KOPT-K1 (cell line): ENCODE measurements around the gene BORCS5.

Experiments
- H3K27ac ChIP-seq: fragments of 200-600 bp; sonication (generic); 2 replicates; pipeline ENCODE4 v1.5.1; 2016; ENCODE audit warnings: antibody characterized with exemption, mild to moderate bottlenecking, low read depth, low read length; ENCODE audit not compliant: poor library complexity, severe bottlenecking
- H3K36me3 ChIP-seq: fragments of 200-600 bp; sonication (generic); 2 replicates; pipeline ENCODE4 v1.5.1; 2017; ENCODE audit warnings: antibody characterized with exemption, mild to moderate bottlenecking, low read length, moderate library complexity; ENCODE audit not compliant: insufficient read depth
- H3K9me3 ChIP-seq: fragments of 200-600 bp; sonication (generic); 2 replicates; pipeline ENCODE4 v1.5.1; 2017; ENCODE audit warnings: antibody characterized with exemption, low read length, mild to moderate bottlenecking; ENCODE audit not compliant: insufficient read depth, poor library complexity, severe bottlenecking

The BORCS5 gene

GRCh38 chr12:12427568-12427967 lies 70.7 kb downstream of the BORCS5 start:
- no peak overlapping the region for H3K27ac ChIP-seq
- H3K9me3 ChIP-seq, result peaks cover 21% of the 10 kb centered on the region
- H3K36me3 ChIP-seq, result no peaks in the 10 kb centered on the region

DNA sequence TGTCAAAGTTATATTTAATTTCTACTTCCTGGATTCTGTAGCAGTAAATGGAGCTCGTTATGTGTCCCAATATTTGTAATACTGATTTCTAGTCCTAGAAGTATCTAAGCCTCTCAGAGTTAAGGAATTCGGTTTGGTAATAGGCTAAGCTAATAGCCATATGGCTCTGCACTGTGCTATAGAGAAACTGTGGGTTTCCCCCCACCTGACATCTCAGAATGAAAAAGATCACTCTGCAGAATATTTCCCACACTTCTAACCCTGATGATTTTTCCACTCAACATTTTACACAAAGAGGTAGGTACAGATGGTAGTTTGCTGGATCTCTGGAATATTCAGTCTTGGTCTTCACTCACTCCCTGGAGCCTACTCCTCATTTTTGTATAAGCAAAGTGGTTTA lies 71.2 kb downstream of the BORCS5 start:
- no peaks in the 10 kb centered on the region for H3K36me3 ChIP-seq
- H3K27ac ChIP-seq, result no peak overlapping the region
- H3K9me3 ChIP-seq, result peaks cover 16% of the 10 kb centered on the region

- H3K27ac ChIP-seq, result no peak overlapping the region
- H3K9me3 ChIP-seq, result peaks cover 5% of the 10 kb centered on the region
- H3K36me3 ChIP-seq, result no peaks in the 10 kb centered on the region
Measured at GRCh38 chr12:12428961-12429657, 72.2 kb downstream of the BORCS5 start.

GRCh38 chr12:12432364-12432763 lies 75.5 kb downstream of the BORCS5 start:
- peaks cover 11% of the 10 kb centered on the region for H3K9me3 ChIP-seq
- H3K36me3 ChIP-seq, result peaks cover 13% of the 10 kb centered on the region
- H3K27ac ChIP-seq, result no peak overlapping the region

DNA sequence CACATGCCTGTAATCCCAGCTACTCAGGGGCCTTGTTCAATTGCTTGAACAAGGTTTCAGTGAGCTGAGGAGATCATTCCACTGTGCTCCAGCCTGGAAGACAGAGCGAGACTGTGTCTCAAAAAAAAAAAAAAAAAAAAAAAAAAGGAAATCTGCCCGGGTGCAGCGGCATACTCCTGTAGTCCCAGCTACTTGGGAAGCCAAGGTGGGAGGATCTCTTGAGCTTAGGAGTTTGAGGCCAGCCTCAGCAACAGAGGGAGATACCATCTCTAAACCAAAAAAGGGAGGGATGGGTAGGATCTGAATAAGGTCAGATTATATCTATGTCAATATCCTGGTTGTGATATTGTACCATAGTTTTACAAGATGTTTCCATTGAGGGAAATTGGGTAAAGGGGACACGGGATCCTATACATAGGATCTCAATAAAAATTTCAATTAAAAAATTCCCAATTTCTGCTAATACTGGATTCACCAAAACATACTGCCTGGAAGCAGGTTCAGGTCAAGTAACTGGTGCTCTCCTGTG lies 76.4 kb downstream of the BORCS5 start:
- Histone ChIP-seq H3K9me3 (peaks cover 11% of the 10 kb centered on the region), H3K27ac (no peak overlapping the region), H3K36me3 (peaks cover 17% of the 10 kb centered on the region)

DNA sequence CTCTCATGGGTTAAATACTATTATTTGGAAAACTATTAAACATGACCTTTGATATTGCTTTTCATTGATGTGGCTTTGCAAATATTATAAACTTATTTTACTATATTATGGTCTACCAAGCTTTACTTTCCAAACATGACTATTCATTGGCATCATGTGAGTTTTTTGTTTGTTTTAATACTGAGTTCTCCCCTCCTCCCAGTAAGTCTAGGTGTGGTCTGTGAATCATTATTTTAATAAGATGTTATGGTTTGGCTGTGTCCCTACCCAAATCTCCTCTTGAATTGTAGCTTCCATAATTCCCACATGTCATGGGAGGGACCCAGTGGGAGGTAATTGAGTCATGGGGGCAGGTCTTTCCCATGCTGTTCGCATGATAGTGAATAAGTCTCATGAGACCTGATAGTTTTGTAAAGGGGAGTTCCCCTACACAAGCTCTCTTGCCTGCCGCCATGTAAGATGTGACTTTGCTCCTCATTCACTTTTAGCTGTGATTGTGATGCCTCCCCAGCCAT lies 80.0 kb downstream of the BORCS5 start:
- H3K27ac ChIP-seq, result no peak overlapping the region
- peaks cover 11% of the 10 kb centered on the region for H3K9me3 ChIP-seq
- H3K36me3 ChIP-seq, result peaks cover 17% of the 10 kb centered on the region

DNA sequence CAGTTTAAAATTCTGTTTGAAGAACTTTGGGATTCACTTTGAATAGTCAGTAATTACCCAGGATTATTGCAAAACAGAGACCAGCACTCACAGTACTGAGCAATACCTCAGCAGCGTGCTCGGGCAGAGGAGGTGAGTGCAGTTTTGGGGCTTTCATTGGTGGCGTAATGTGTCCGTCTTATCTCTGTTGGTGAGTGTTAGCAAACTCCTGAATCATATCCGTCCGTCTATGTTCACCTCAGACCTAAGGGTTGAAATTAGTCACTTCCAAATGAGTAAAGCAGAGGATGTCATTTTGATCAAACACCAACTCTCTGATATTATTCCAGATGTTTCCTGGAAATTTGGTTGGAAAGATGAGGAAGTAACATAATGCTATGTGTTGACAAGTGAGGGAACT lies 82.8 kb downstream of the BORCS5 start:
- peaks cover 17% of the 10 kb centered on the region for H3K36me3 ChIP-seq
- peaks cover 11% of the 10 kb centered on the region for H3K9me3 ChIP-seq
- peak overlapping the region; percentile 76 for H3K27ac ChIP-seq

GRCh38 chr12:12440784-12441428 lies 84.0 kb downstream of the BORCS5 start:
- Histone ChIP-seq H3K36me3 (peaks cover 17% of the 10 kb centered on the region), H3K27ac (peak overlapping the region; percentile 76), H3K9me3 (peaks cover 11% of the 10 kb centered on the region)

GRCh38 chr12:12441429-12441807 lies 84.5 kb downstream of the BORCS5 start:
- H3K9me3 ChIP-seq, result peaks cover 10% of the 10 kb centered on the region
- peak overlapping the region; percentile 76 for H3K27ac ChIP-seq
- peaks cover 13% of the 10 kb centered on the region for H3K36me3 ChIP-seq

- peaks cover 8% of the 10 kb centered on the region; the same call in 1 of the 2 replicates for H3K36me3 ChIP-seq
- H3K27ac ChIP-seq, result peak overlapping the region; percentile 76
- H3K9me3 ChIP-seq, result peaks cover 4% of the 10 kb centered on the region
Measured at GRCh38 chr12:12441843-12442461, 85.1 kb downstream of the BORCS5 start.

DNA sequence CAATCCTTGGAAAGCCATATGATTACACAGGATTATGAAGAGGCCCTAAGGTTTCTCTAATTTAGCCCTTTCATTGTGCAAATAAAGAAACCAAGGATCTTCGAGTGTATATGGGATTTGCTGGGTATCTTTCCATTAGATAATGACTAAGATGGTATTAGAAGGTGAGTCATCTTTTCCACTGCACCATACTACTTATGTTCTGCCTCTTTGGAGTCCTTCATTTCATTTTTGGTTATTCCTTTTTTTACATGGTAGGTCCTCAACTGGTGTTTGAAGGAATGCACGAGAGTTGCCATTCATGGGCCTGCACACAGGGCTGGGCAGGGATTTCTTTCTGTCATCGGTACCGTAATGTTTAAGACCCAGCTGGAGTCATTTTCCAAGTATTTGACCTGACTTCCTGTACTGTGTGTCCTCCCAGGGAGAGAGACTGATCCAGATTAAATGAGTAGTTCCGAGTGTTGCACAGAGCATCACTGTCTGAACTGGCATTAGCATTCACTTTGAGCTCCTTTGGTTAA lies 85.7 kb downstream of the BORCS5 start:
- Histone ChIP-seq H3K36me3 (0 out of 2 replicates have a peak, but pooled peaks cover 1% of the 10 kb centered on the region), H3K9me3 (no peaks in the 10 kb centered on the region), H3K27ac (peak overlapping the region; percentile 76)

DNA sequence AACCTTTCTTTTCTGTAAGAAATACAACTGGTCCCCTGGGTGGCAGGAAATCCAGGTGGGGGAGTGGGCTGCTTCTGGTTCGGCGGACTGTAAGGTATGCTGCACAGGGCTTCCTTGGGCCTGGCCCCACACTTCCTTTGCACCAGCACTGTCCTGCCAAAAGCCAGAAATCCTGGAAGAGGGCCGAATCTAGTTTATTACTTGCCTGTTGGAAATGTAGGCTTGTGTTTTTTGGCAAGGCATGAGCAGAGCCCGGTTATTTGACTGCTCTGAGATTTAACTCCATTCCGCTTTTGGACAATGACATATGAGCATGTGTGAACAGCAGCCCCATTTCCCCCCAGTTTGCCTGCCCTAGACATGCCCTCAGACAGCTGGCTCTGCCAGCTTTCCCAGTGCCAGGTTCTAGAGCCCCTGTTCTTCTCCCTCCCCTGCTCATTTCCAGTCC lies 86.6 kb downstream of the BORCS5 start:
- Histone ChIP-seq H3K9me3 (no peaks in the 10 kb centered on the region), H3K36me3 (no peaks in the 10 kb centered on the region), H3K27ac (peak overlapping the region; percentile 76)

GRCh38 chr12:12445165-12445881 lies 88.4 kb downstream of the BORCS5 start:
- H3K27ac ChIP-seq, result no peak overlapping the region
- H3K36me3 ChIP-seq, result no peaks in the 10 kb centered on the region

GRCh38 chr12:12445882-12446181 lies 89.0 kb downstream of the BORCS5 start:
- no peaks in the 10 kb centered on the region for H3K9me3 ChIP-seq
- H3K27ac ChIP-seq, result no peak overlapping the region
- no peaks in the 10 kb centered on the region for H3K36me3 ChIP-seq

More at GRCh38 chr12:12445165-12445881, 88.4 kb downstream of the BORCS5 start:
- H3K9me3 ChIP-seq, result no peaks in the 10 kb centered on the region
